Progenitor cell of endocrine pancreas (in vitro differentiated cells): ENCODE data around the gene ZNF446. TPM values are rescaled to one million over a fixed set of nuclear protein-coding genes. Genes with fewer than 3 reads are reported as not detected.

Experiments used
- DNase-seq: peaks from one replicate; pipeline ENCODE4 v3.0.0; 2021; ENCODE audit warnings: low spot score; ENCODE audit not compliant: unreplicated experiment
- H3K27ac Mint-ChIP-seq: 2 replicates; pipeline ENCODE4 v1.8.0; 2021; ENCODE audit warnings: mild to moderate bottlenecking, moderate library complexity, mixed read lengths
- H3K27me3 Mint-ChIP-seq: 2 replicates; pipeline ENCODE4 v1.8.0; 2021; ENCODE audit warnings: mixed read lengths
- H3K36me3 Mint-ChIP-seq: 2 replicates; pipeline ENCODE4 v1.8.0; 2022; ENCODE audit warnings: mixed read lengths; ENCODE audit not compliant: insufficient read depth
- H3K4me1 Mint-ChIP-seq: 2 replicates; pipeline ENCODE4 v1.8.0; 2021; ENCODE audit warnings: low read depth, mixed read lengths
- H3K4me3 Mint-ChIP-seq: 2 replicates; pipeline ENCODE4 v1.8.0; 2021; ENCODE audit warnings: low read depth, mild to moderate bottlenecking, moderate library complexity, mixed read lengths
- H3K9me3 Mint-ChIP-seq: 2 replicates; pipeline ENCODE4 v1.8.0; 2021; ENCODE audit warnings: low read depth, mixed read lengths
- long read RNA-seq: library from polyadenylated mRNA; unstranded; transcript quantifications from one replicate; pipeline ENCODE4 v2.0.0, GENCODE V29; 2020
- total RNA-seq: library from RNA; stranded (reverse); gene quantifications from 2 replicates; pipeline ENCODE4 v1.2.1, GENCODE V29; 2021
- TF ChIP-seq, protein P1 (sequence below): fragments of 200-600 bp; sonication (generic); IDR thresholded peaks from one replicate; pipeline ENCODE4 v1.5.0; 2021; ENCODE audit warnings: antibody characterized with exemption, mild to moderate bottlenecking; ENCODE audit not compliant: unreplicated experiment

The ZNF446 gene
- total RNA-seq = 17.7 and 19.4 TPM in 2 replicates
- long read RNA-seq, partial matches to known transcripts = 6 of 24 reads
- long read RNA-seq, other reads (novel, unspliced or antisense) = 16 of 24 reads

GRCh38 chr19:58475714-58476497, at the start of gene ZNF446:
TSS of gene ZNF446 (plus strand) at chr19:58476352. CDS start at chr19:58477219, 867 bp downstream.
- Mint-ChIP-seq H3K4me1 (peaks cover 10% of the 10 kb centered on the region), H3K4me3 (peak within 1 kb of the TSS; percentile 93), H3K9me3 (no peaks in the 10 kb centered on the region), H3K27me3 (no peaks in the 10 kb centered on the region), H3K27ac (peak within 1 kb of the TSS; percentile 98), H3K36me3 (no peaks in the 10 kb centered on the region)
- TF ChIP-seq, protein P1, sequence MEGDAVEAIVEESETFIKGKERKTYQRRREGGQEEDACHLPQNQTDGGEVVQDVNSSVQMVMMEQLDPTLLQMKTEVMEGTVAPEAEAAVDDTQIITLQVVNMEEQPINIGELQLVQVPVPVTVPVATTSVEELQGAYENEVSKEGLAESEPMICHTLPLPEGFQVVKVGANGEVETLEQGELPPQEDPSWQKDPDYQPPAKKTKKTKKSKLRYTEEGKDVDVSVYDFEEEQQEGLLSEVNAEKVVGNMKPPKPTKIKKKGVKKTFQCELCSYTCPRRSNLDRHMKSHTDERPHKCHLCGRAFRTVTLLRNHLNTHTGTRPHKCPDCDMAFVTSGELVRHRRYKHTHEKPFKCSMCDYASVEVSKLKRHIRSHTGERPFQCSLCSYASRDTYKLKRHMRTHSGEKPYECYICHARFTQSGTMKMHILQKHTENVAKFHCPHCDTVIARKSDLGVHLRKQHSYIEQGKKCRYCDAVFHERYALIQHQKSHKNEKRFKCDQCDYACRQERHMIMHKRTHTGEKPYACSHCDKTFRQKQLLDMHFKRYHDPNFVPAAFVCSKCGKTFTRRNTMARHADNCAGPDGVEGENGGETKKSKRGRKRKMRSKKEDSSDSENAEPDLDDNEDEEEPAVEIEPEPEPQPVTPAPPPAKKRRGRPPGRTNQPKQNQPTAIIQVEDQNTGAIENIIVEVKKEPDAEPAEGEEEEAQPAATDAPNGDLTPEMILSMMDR = no peak
- DNase-seq = peak; percentile 85

DNA sequence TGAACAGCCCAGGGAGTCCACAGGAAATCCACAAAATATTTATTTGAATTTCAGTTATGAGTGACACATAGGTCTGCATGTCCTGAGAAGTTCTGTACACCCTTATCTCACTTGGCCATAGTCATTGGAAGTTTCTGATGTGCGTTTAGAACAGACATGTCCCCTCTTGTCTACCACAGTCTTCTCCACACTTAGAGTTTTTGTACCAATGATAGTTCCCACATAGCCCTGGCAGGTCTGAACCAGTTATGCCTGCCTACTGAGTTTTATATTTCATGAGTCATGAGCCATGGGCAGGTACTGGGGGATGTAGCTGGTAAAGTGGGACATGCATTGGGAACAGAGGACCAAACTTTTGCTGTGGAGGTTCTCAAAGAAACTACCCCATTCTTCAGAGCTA, 47.5 kb upstream of the ZNF446 start:
- H3K27me3 Mint-ChIP-seq = no peaks in the 10 kb centered on the region
- peaks cover 21% of the 10 kb centered on the region for H3K9me3 Mint-ChIP-seq

GRCh38 chr19:58429745-58430144, 46.4 kb upstream of the ZNF446 start:
- H3K9me3 Mint-ChIP-seq = peaks cover 28% of the 10 kb centered on the region
- no peak for DNase-seq
- TF ChIP-seq, protein P1 = no peak
- no peak overlapping the region for H3K4me3 Mint-ChIP-seq
- H3K27ac Mint-ChIP-seq = no peak overlapping the region
- H3K27me3 Mint-ChIP-seq = no peaks in the 10 kb centered on the region
- peaks cover 59% of the 10 kb centered on the region for H3K36me3 Mint-ChIP-seq
- H3K4me1 Mint-ChIP-seq = no peaks in the 10 kb centered on the region

More for the DNA sequence above, 47.5 kb upstream of the ZNF446 start:
- TF ChIP-seq, protein P1 = no peak
- H3K4me1 Mint-ChIP-seq = no peaks in the 10 kb centered on the region
- no peak for DNase-seq
- peaks cover 53% of the 10 kb centered on the region for H3K36me3 Mint-ChIP-seq
- no peak overlapping the region for H3K4me3 Mint-ChIP-seq
- no peak overlapping the region for H3K27ac Mint-ChIP-seq

- no peak overlapping the region for H3K4me3 Mint-ChIP-seq
- H3K9me3 Mint-ChIP-seq = peaks cover 52% of the 10 kb centered on the region
- no peaks in the 10 kb centered on the region for H3K4me1 Mint-ChIP-seq
- peak overlapping the region; percentile 41 for H3K27ac Mint-ChIP-seq
- H3K36me3 Mint-ChIP-seq = peaks cover 77% of the 10 kb centered on the region
- TF ChIP-seq, protein P1 = no peak
- no peak for DNase-seq
- H3K27me3 Mint-ChIP-seq = no peaks in the 10 kb centered on the region
These were observed 41.9 kb upstream of the ZNF446 start for GRCh38 chr19:58434217-58434616.

DNA sequence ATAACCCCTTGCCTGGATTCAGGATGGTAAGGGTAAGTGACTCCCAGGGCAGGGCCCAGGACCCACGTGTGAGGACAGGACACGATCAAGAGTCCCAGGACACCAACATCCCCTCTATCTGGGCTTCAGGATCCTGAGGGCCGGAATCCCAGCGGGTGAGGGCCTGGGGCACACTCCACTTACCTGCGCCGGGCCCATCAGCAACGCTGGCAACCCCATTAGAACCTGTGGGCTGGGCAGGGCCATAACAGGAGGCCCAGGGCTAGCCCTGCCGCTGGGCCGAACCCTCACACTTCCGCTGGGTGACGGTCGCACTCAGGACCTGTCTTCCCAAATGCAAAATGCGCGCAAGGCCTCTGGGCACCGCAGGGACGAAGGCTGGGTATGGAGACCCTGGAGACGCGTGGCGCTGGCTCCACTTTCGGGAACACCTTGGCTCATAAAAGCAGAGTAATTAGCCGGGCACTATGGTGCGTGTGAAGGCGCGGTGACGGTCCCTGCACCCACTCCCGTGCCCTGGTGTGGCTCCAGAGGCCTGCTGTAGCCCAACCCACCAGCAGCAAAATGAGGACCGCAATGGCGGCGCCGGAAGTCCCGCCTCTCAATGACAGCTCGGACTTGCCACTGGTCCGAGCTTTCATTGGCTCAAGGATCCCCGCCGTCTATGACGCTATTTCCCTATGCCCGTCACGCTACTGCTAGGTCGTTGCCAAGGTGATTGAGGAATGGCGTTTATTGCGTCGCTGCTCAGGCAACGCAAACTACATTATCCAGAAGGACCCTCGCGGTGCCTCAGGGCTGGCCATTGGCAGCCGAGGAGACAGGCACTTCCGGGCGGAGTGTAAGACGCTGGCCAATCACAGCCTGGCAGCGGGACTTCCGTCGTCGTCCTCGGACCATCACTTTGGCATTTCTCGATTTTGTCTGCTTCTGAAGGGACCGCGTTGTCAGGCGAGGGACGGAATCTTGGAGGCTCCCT, 36.3 kb upstream of the ZNF446 start, which contains the start of gene ZNF132:
Gene ZNF132, minus strand, starts transcription at position 578 of the 979 bp plus-strand sequence. Its CDS starts 332 bp downstream, at position 246.
- peaks cover 3% of the 10 kb centered on the region for H3K4me1 Mint-ChIP-seq
- H3K4me3 Mint-ChIP-seq = peak within 1 kb of the TSS; percentile 81
- peak within 1 kb of the TSS; percentile 84 for H3K27ac Mint-ChIP-seq
- peak; percentile 53 for DNase-seq
- peaks cover 40% of the 10 kb centered on the region for H3K36me3 Mint-ChIP-seq
- TF ChIP-seq, protein P1 = no peak
- peaks cover 46% of the 10 kb centered on the region for H3K9me3 Mint-ChIP-seq
- peaks cover 27% of the 10 kb centered on the region for H3K27me3 Mint-ChIP-seq
